Fibroblast of villous mesenchyme (primary cell): ENCODE results near the gene CCL23. TPM values are rescaled to one million over a fixed set of nuclear protein-coding genes. Genes with fewer than 3 reads are reported as not detected.

ENCODE experiments used
- DNase-seq: peaks from one replicate; pipeline ENCODE4 v3.0.0-alpha.2; 2010; ENCODE audit warnings: low read depth
- H3K4me3 ChIP-seq: 2 replicates; pipeline ENCODE4 v1.5.1; 2011; ENCODE audit warnings: low read depth, mild to moderate bottlenecking, low read length
- total RNA-seq: library from RNA; depleted of rRNA; stranded (reverse); fragments of >200 nt; gene quantifications from 2 replicates; pipeline ENCODE4 v1.2.3, GENCODE V29; 2012
- TF ChIP-seq, protein P1 (sequence below): IDR thresholded peaks from 2 replicates; pipeline ENCODE4 v1.5.1; 2012; ENCODE audit warnings: low read depth, mild to moderate bottlenecking, low read length; ENCODE audit not compliant: insufficient read depth

Gene CCL23, protein sequence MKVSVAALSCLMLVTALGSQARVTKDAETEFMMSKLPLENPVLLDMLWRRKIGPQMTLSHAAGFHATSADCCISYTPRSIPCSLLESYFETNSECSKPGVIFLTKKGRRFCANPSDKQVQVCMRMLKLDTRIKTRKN
- not detected in 2 replicates for total RNA-seq

DNA sequence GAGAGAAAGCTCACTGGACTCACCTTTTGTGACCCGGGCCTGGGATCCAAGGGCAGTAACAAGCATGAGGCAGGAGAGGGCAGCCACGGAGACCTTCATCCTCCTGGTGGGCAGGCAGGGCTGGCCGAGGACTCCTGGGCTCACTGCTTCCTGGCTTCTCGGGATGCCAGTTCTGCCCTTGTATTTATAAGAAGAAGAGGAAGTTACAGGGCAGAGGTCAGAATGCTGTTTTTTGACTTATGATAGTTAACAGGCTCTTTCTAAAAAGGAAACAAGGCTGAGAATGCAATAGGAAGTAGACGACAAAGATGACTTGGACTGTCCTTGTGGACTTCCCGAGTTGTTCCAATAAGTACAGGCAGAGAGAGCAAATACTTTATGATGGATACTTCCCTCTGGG, at the start of gene CCL23:
TSS of gene CCL23 (minus strand) at position 174 of the 400 bp plus-strand sequence. CDS start at position 99, 75 bp downstream.
- no peak for DNase-seq
- TF ChIP-seq, protein P1, sequence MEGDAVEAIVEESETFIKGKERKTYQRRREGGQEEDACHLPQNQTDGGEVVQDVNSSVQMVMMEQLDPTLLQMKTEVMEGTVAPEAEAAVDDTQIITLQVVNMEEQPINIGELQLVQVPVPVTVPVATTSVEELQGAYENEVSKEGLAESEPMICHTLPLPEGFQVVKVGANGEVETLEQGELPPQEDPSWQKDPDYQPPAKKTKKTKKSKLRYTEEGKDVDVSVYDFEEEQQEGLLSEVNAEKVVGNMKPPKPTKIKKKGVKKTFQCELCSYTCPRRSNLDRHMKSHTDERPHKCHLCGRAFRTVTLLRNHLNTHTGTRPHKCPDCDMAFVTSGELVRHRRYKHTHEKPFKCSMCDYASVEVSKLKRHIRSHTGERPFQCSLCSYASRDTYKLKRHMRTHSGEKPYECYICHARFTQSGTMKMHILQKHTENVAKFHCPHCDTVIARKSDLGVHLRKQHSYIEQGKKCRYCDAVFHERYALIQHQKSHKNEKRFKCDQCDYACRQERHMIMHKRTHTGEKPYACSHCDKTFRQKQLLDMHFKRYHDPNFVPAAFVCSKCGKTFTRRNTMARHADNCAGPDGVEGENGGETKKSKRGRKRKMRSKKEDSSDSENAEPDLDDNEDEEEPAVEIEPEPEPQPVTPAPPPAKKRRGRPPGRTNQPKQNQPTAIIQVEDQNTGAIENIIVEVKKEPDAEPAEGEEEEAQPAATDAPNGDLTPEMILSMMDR = no peak
- no peak within 1 kb of the TSS for H3K4me3 ChIP-seq

DNA sequence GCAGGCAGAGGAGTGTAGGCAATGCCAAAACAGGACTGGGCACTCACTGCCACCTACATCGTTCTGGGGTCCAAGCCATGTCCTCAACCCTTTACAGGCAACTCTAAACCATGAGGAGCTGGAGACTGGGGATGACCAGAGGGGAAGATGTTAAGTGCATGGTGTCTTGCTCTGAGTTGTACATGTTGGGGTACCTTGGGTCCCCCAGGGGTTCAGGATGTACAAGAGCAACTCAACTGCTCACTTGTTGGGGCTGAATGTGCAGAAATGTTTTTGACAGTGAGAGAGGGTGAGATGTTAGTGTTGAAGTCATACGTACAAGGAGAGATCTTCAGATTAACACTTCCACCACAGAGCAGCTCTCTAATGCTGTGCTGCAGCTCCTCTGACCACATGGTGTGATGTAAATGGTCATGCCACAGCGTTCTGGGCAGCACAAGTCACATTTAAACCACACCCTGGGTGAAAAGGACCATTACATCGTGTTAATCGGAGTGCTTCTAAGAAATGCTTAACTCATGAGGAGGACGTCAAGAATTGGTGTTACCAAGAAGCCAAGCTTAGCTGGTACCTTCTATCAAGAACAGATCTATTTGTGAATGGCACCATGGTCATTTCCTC, 48.7 kb upstream of the CCL23 start:
- H3K4me3 ChIP-seq = no peak overlapping the region
- TF ChIP-seq, protein P1 = no peak
- DNase-seq = no peak

DNA sequence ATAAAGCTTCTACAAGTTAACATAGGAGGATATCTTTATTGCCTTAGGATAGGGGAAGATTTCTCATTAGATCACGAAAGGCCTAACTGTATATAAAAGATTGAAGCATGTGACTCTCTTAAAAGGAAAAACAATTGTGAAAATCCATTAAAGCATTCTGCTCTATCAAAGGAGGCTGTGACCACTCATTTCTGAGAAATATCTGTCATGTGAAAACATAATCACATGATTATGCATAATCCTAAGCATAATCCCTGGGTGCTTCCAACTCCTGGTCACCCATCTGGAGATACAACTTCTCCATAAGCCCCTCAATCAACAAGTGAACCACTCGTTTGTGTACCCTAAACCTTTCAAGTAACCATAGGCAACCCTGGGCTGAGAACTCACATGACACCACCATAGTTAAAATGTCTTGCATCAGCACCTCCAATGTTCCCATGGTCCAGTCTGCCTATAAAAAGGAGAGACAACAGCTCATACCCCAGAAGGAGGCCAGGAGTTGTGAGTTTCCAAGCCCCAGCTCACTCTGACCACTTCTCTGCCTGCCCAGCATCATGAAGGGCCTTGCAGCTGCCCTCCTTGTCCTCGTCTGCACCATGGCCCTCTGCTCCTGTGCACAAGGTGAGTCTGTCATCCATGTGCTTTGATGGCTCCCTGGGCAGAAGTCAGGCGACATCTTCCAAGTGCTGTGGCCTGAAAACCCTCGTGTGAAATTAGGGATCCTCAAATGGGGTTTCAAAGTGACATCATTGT, 46.2 kb upstream of the CCL23 start, which contains the start of gene CCL18:
TSS of gene CCL18 (plus strand) at position 487 of the 756 bp plus-strand sequence. CDS start at position 558, 71 bp downstream.
- no peak within 1 kb of the TSS for H3K4me3 ChIP-seq
- DNase-seq = no peak
- TF ChIP-seq, protein P1 = no peak

DNA sequence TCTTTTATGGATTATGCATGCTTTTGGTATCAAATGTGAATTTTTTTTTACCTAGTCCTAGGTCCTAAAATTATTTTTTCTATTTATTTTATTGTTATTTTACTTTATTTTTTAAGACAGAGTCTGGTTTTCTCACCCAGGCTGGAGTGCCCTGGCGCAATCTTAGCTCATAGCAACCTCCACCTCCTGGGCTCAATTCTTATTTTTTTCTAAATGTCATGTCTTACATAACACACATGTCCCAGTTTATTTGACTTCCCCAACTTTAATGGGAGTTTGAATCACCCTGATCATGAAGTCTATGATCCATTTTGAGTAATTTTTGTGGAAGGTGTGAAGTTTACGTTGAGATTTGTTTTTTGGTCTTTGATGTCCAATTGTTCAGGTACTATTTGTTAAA, 43.0 kb upstream of the CCL23 start:
- H3K4me3 ChIP-seq = no peak overlapping the region
- TF ChIP-seq, protein P1 = no peak

DNA sequence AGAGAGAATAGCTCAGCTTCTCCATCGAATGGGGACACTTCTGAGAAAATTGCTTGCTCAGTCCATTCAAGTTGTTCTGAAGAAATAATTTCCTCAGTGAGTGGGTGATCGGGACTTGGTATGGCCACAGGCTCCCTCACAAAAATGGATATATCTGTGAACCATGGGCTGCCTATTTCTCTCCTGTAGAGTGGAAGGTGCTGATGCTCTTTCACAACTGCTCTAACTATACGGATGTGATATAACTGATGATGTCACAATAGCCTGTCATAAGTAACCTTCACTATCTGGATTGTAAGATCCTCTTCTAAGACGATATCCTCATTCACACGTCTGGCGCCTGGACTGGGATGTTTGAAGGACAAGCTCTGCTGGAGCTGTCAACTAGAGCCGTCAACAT, 41.6 kb upstream of the CCL23 start:
- TF ChIP-seq, protein P1 = no peak
- no peak overlapping the region for H3K4me3 ChIP-seq
- DNase-seq = no peak

More for the DNA sequence above, 43.0 kb upstream of the CCL23 start:
- no peak for DNase-seq

DNA sequence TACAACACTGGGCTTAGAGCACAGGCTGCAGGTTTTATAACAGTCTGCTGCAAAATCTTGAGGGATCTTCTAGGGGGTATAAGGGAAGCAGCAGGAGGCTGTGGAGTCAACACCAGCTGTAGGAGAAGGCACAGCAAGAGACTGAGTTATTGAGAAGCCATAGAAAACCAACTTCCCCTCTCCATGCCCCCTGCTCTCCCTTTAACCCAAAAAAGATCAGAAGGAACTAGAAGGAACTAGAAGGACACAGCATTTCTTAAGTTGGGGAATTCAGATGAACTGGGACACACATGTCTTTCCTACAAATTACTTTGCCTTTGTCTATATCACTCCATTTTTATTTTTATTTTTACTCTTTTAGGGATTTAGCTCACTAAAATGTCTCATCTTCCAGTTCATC, 40.1 kb upstream of the CCL23 start:
- H3K4me3 ChIP-seq = no peak overlapping the region
- no peak for DNase-seq

More for the DNA sequence above, 40.1 kb upstream of the CCL23 start:
- TF ChIP-seq, protein P1 = no peak
